H1 (cell line): ENCODE measurements around the gene EIF4ENIF1. TPM values are rescaled to one million over a fixed set of nuclear protein-coding genes. Genes with fewer than 3 reads are reported as not detected.
A peak's percentile ranks its signal among the peaks of the same experiment; 100 is the strongest.

Source experiments
- CBX8 ChIP-seq: fragments of 300-800, 300-1000 bp; sonication (generic); IDR thresholded peaks from 2 replicates; pipeline ENCODE4 v1.7.1; 2016; ENCODE audit warnings: low read depth, low read length, borderline replicate concordance
- CTCF ChIP-seq, 3 experiments: IDR thresholded peaks; 1 replicate in 2 of 3; 2 replicates in 1 of 3; pipeline versions ENCODE4 v1.5.1 to v1.6.1; 2011; ENCODE audit warnings: low read length in 3 of 3, mild to moderate bottlenecking in 3 of 3, inconsistent platforms in 2 of 3, low read depth in 1 of 3, moderate library complexity in 1 of 3; ENCODE audit not compliant: insufficient read depth in 1 of 3; ENCODE audit errors: control extremely low read depth in 1 of 3
- EZH2 ChIP-seq: fragments of 200-600 bp; sonication (generic); IDR thresholded peaks from 2 replicates; pipeline ENCODE4 v1.7.1; 2012; ENCODE audit warnings: low read depth, mild to moderate bottlenecking, moderate library complexity, low read length, inconsistent platforms; ENCODE audit not compliant: severe bottlenecking
- GTF2F1 ChIP-seq: IDR thresholded peaks from 2 replicates; pipeline ENCODE4 v1.6.1; 2012; ENCODE audit warnings: low read depth, low read length, improper control_type of control experiment, borderline replicate concordance
- HDAC2 ChIP-seq, 2 experiments: fragments of 300-600 bp in 1 of 2; sonication (generic) in 1 of 2; IDR thresholded peaks; 2 replicates each; pipeline ENCODE4 v1.6.1; 2011 to 2012; ENCODE audit warnings: low read depth in 2 of 2, low read length in 2 of 2, mild to moderate bottlenecking in 2 of 2, moderate library complexity in 2 of 2, borderline replicate concordance in 1 of 2, inconsistent platforms in 1 of 2
- JUN ChIP-seq: IDR thresholded peaks from 2 replicates; pipeline ENCODE4 v1.6.1; 2011; ENCODE audit warnings: low read depth, mild to moderate bottlenecking, improper control_type of control experiment, low read length
- KDM4A ChIP-seq: IDR thresholded peaks from one replicate; pipeline ENCODE4 v1.7.1; 2012; ENCODE audit warnings: low read depth, mild to moderate bottlenecking, moderate library complexity, low read length, inconsistent platforms; ENCODE audit not compliant: severe bottlenecking
- KDM5A ChIP-seq: fragments of 200-600 bp; IDR thresholded peaks from 2 replicates; pipeline ENCODE4 v1.7.1; 2012; ENCODE audit warnings: mild to moderate bottlenecking, low read length, inconsistent platforms, mixed read lengths
- NRF1 ChIP-seq: IDR thresholded peaks from 2 replicates; pipeline ENCODE4 v1.6.1; 2011; ENCODE audit warnings: mild to moderate bottlenecking, low read depth, low read length, improper control_type of control experiment
- PHF8 ChIP-seq: fragments of 200-600 bp; sonication (generic); conservative IDR thresholded peaks from 2 replicates; pipeline ENCODE4 v1.7.1; 2012; ENCODE audit warnings: low read depth, mild to moderate bottlenecking, inconsistent platforms, low read length, moderate library complexity
- POU5F1 ChIP-seq: IDR thresholded peaks from 2 replicates; pipeline ENCODE4 v1.6.1; 2011; ENCODE audit warnings: low read depth, mild to moderate bottlenecking, low read length, moderate library complexity
- RFX5 ChIP-seq: IDR thresholded peaks from 2 replicates; pipeline ENCODE4 v1.6.1; 2011; ENCODE audit warnings: low read depth, low read length, improper control_type of control experiment, borderline replicate concordance
- RXRA ChIP-seq: IDR thresholded peaks from 2 replicates; pipeline ENCODE4 v1.6.1; 2011; ENCODE audit warnings: low read depth, mild to moderate bottlenecking, low read length, moderate library complexity; ENCODE audit not compliant: insufficient read depth
- SP2 ChIP-seq: IDR thresholded peaks from 2 replicates; pipeline ENCODE4 v1.6.1; 2012; ENCODE audit warnings: mild to moderate bottlenecking, low read length, inconsistent platforms
- SRF ChIP-seq: IDR thresholded peaks from 2 replicates; pipeline ENCODE4 v1.6.1; 2011; ENCODE audit warnings: mild to moderate bottlenecking, low read depth, low read length, moderate library complexity
- TAF1 ChIP-seq: IDR thresholded peaks from 2 replicates; pipeline ENCODE4 v1.6.1; 2011; ENCODE audit warnings: mild to moderate bottlenecking, low read depth, low read length
- TBP ChIP-seq: IDR thresholded peaks from 2 replicates; pipeline ENCODE4 v1.6.1; 2011; ENCODE audit warnings: low read depth, low read length, improper control_type of control experiment
- TCF12 ChIP-seq: IDR thresholded peaks from 2 replicates; pipeline ENCODE4 v1.6.1; 2011; ENCODE audit warnings: low read depth, mild to moderate bottlenecking, low read length
- TEAD4 ChIP-seq: IDR thresholded peaks from 2 replicates; pipeline ENCODE4 v1.6.1; 2012; ENCODE audit warnings: low read depth, low read length, inconsistent platforms, mixed read lengths
- polyA plus RNA-seq, 7 experiments: library from polyadenylated mRNA; depleted of rRNA in 3 of 7; stranded (reverse) in 5 of 7; unstranded in 2 of 7; fragments of >200 nt in 5 of 7; fragments of 200-250 nt in 2 of 7; gene quantifications; 1 replicate in 5 of 7; 2 replicates in 1 of 7; 4 replicates in 1 of 7; pipeline versions ENCODE4 v1.2.1 to v1.2.3, GENCODE V29; 2011 to 2013; ENCODE audit warnings: missing spikeins in 2 of 7, mixed read lengths in 2 of 7
- total RNA-seq: library from RNA; stranded (reverse); fragmentation: NEBNext Ultra II Directional; extraction: Animal tissue kit (Norgen Biotek cat#: 25700); gene quantifications from 2 replicates; pipeline ENCODE4 v1.2.1, GENCODE V29; 2021
- TF ChIP-seq, protein P1 (sequence below): IDR thresholded peaks from 2 replicates; pipeline ENCODE4 v1.6.1; 2012; ENCODE audit warnings: inconsistent platforms

The EIF4ENIF1 gene
- total and polyA plus RNA-seq, 2 of the 8 experiments (the other 6 are each of a cell fraction or from before 2014, with no cell fraction given) = 21.9 to 23.6 TPM

- peak; percentile 94 for TF ChIP-seq TAF1
- 0 out of 2 replicates have a peak, but pooled peaks have one; percentile 14 for TF ChIP-seq TCF12
- TF ChIP-seq EZH2 = no peak
- TF ChIP-seq NRF1 = peak; percentile 24; the same call in 1 of the 2 replicates
- no peak for TF ChIP-seq CBX8
- TF ChIP-seq, protein P1, sequence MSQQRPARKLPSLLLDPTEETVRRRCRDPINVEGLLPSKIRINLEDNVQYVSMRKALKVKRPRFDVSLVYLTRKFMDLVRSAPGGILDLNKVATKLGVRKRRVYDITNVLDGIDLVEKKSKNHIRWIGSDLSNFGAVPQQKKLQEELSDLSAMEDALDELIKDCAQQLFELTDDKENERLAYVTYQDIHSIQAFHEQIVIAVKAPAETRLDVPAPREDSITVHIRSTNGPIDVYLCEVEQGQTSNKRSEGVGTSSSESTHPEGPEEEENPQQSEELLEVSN = no peak
- TF ChIP-seq GTF2F1 = no peak
- TF ChIP-seq SRF = no peak
- TF ChIP-seq RFX5 = no peak
- no peak; the same call in 1 of the 2 replicates for TF ChIP-seq KDM5A
- no peak for TF ChIP-seq RXRA
- 0 out of 2 replicates have a peak, but pooled peaks have one; percentile 1 for TF ChIP-seq TEAD4
- peak; percentile 77; the same call in 1 of the 2 replicates for TF ChIP-seq TBP
- no peak for TF ChIP-seq JUN
- peak; percentile 75 to 86; a peak in 1 of 4 replicates for TF ChIP-seq HDAC2 (IDR thresholded peaks at IDR 0.05; ENCODE audit: borderline replicate concordance in 1 of 2, low read depth in 2 of 2, low read length in 2 of 2)
- TF ChIP-seq CTCF (IDR thresholded peaks at IDR 0.05; ENCODE audit: control extremely low read depth in 1 of 3, insufficient read depth in 1 of 3, low read depth in 1 of 3, low read length in 3 of 3) = no peak
- peak; percentile 92 for TF ChIP-seq PHF8
- TF ChIP-seq POU5F1 = no peak
- TF ChIP-seq KDM4A = peak; percentile 37
- peak; percentile 15; the same call in 1 of the 2 replicates for TF ChIP-seq SP2
These were observed 90.2 kb downstream of the EIF4ENIF1 start, which contains the start of gene DRG1 (continued) for GRCh38 chr22:31399211-31400022.
